Measurements from ENCODE around the gene CCHCR1.

Gene CCHCR1

DNA sequence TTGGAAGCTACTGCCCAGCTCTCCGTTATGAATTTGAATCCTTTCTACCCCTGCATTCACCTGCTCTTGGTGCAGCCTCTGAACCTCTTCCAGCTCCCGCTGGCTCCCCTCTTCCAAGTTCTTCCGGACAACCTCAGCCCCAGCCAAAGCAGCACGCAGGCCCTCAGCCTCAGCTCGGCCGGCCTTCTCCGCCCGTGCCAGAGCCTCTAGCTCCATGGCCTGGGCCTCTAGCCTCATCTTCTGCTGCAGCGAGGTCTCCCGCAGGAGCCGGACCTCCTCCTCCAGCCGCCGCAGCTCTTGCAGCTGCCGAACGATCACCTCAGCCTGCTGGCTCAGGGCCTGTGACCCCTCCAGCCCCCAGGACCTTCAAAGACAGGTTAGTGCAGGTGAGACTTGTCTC lies 3.2 kb downstream of the CCHCR1 start:
- peaks cover 6% of the 10 kb centered on the region; the same call in 1 of the 2 replicates for H3K4me1 ChIP-seq (ENCODE audit: low read length)
- no peaks in the 10 kb centered on the region for H3K9me3 ChIP-seq (ENCODE audit: insufficient read depth, low read length)
- H3K4me3 ChIP-seq (ENCODE audit: low read length), result no peak overlapping the region
- H3K9ac ChIP-seq (ENCODE audit: low read length), result no peak overlapping the region
- no peak overlapping the region for H3K4me2 ChIP-seq (ENCODE audit: low read length)
- H2AFZ ChIP-seq (ENCODE audit: low read depth, low read length), result no peak overlapping the region
- no peak overlapping the region for H3K27ac ChIP-seq (ENCODE audit: low read length)
- no peaks in the 10 kb centered on the region for H4K20me1 ChIP-seq (ENCODE audit: insufficient read depth, low read length)
- no peaks in the 10 kb centered on the region for H3K27me3 ChIP-seq (ENCODE audit: low read depth, low read length)
- H3K79me2 ChIP-seq (ENCODE audit: low read length), result peaks cover 21% of the 10 kb centered on the region
- TF ChIP-seq CTCF (IDR thresholded peaks at IDR 0.05; ENCODE audit: low read depth, low read length) (no peak), EZH2phosphoT487 (IDR thresholded peaks at IDR 0.05; ENCODE audit: low read depth) (no peak)
- H3K36me3 ChIP-seq (replicated peaks; ENCODE audit: low read depth, low read length), result peaks cover 13% of the 10 kb centered on the region

DNA sequence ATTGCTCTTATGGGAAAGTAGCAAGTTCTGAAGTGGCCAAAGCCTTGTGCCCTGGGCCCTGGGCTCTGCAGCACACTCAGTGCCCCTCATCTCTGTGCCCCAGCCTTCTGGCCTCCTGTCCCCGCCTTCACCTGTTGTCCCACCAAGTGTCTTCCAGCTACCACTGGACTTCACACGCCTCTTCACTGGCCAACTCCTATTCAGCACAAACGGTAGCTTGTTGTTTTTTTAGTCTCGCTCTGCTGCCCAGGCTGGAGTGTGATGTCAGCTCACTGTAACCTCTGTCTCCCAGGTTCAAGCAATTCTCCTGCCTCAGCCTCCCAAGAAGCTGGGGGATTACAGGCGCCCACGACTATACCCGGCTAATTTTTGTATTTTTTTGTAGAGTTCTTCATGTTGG lies 4.8 kb downstream of the CCHCR1 start:
- TF ChIP-seq CTCF (IDR thresholded peaks at IDR 0.05; ENCODE audit: low read depth, low read length) (no peak), EZH2phosphoT487 (IDR thresholded peaks at IDR 0.05; ENCODE audit: low read depth) (no peak)
- H3K9ac ChIP-seq (ENCODE audit: low read length), result no peak overlapping the region
- H3K9me3 ChIP-seq (ENCODE audit: insufficient read depth, low read length), result no peaks in the 10 kb centered on the region
- peaks cover 15% of the 10 kb centered on the region for H3K36me3 ChIP-seq (replicated peaks; ENCODE audit: low read depth, low read length)
- peaks cover 6% of the 10 kb centered on the region; the same call in 1 of the 2 replicates for H3K4me1 ChIP-seq (ENCODE audit: low read length)
- peaks cover 11% of the 10 kb centered on the region for H3K79me2 ChIP-seq (ENCODE audit: low read length)
- no peaks in the 10 kb centered on the region for H3K27me3 ChIP-seq (ENCODE audit: low read depth, low read length)
- H4K20me1 ChIP-seq (ENCODE audit: insufficient read depth, low read length), result no peaks in the 10 kb centered on the region
- no peak overlapping the region for H3K4me3 ChIP-seq (ENCODE audit: low read length)
- H2AFZ ChIP-seq (ENCODE audit: low read depth, low read length), result no peak overlapping the region
- H3K4me2 ChIP-seq (ENCODE audit: low read length), result no peak overlapping the region
- no peak overlapping the region for H3K27ac ChIP-seq (ENCODE audit: low read length)

DNA sequence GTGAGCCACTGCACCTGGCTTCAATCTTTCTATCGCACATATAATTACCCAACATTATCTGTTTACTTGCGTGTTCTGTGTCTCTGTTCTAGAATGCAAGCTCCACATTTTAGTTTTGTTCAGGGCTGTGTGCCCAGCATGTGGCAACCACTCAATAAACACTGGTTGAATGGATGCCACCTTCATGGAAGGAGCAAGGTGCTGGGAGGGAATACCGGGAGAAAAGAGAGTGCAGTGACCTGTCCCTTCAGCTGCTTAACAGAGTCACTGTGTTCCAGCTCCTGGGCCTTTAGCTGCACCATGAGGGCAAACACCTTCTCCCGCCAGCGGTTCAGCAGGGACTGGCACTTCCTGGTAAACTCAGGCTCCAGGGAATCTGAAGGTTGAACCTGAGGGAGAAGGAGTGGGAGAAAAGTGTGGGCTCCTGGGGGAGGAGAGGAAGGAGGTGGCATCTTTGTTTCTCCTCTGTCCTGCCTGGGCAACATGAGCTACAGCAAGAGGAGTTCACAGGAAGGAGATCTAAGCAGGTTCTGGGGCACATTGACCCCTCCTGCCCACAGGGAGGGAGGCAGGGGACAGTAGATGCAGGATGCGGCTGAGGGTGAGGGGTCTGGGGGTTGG lies 7.7 kb downstream of the CCHCR1 start:
- Histone ChIP-seq H3K9me3 (ENCODE audit: insufficient read depth, low read length) (no peaks in the 10 kb centered on the region), H3K79me2 (ENCODE audit: low read length) (no peaks in the 10 kb centered on the region), H3K4me2 (ENCODE audit: low read length) (no peak overlapping the region), H3K4me1 (ENCODE audit: low read length) (no peaks in the 10 kb centered on the region), H3K4me3 (ENCODE audit: low read length) (no peak overlapping the region), H3K36me3 (replicated peaks; ENCODE audit: low read depth, low read length) (peaks cover 2% of the 10 kb centered on the region), H4K20me1 (ENCODE audit: insufficient read depth, low read length) (no peaks in the 10 kb centered on the region), H3K9ac (ENCODE audit: low read length) (no peak overlapping the region), H2AFZ (ENCODE audit: low read depth, low read length) (no peak overlapping the region), H3K27ac (ENCODE audit: low read length) (no peak overlapping the region), H3K27me3 (ENCODE audit: low read depth, low read length) (no peaks in the 10 kb centered on the region)
- TF ChIP-seq EZH2phosphoT487 (IDR thresholded peaks at IDR 0.05; ENCODE audit: low read depth), result no peak

DNA sequence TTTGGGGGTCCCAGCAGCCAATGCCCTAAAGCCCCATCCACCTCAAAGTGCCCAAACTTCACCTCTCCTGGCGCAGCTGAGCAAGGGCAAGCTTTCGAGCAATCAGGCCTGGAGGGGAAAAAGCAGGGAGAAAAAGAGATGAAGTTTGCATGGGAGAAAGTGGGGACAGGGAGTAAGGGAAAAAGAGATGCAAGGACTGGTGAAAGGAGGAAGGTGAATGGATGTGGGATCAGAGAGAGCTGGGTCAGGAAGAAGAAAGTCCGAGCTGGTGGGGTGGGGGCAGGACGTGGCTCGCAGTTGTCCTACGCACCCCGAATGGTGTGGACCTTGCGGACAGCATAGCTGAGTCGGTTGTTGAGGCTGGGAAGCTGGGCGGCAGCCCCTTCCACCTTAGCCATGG lies 12.2 kb downstream of the CCHCR1 start:
- Histone ChIP-seq H3K4me3 (ENCODE audit: low read length) (no peak overlapping the region), H3K9me3 (ENCODE audit: insufficient read depth, low read length) (no peaks in the 10 kb centered on the region), H3K36me3 (replicated peaks; ENCODE audit: low read depth, low read length) (peaks cover 2% of the 10 kb centered on the region), H3K9ac (ENCODE audit: low read length) (no peak overlapping the region), H4K20me1 (ENCODE audit: insufficient read depth, low read length) (no peaks in the 10 kb centered on the region), H3K27me3 (ENCODE audit: low read depth, low read length) (no peaks in the 10 kb centered on the region), H3K27ac (ENCODE audit: low read length) (no peak overlapping the region), H3K79me2 (ENCODE audit: low read length) (no peaks in the 10 kb centered on the region), H2AFZ (ENCODE audit: low read depth, low read length) (no peak overlapping the region), H3K4me1 (ENCODE audit: low read length) (no peaks in the 10 kb centered on the region), H3K4me2 (ENCODE audit: low read length) (no peak overlapping the region)
- TF ChIP-seq EZH2phosphoT487 (IDR thresholded peaks at IDR 0.05; ENCODE audit: low read depth), result no peak

DNA sequence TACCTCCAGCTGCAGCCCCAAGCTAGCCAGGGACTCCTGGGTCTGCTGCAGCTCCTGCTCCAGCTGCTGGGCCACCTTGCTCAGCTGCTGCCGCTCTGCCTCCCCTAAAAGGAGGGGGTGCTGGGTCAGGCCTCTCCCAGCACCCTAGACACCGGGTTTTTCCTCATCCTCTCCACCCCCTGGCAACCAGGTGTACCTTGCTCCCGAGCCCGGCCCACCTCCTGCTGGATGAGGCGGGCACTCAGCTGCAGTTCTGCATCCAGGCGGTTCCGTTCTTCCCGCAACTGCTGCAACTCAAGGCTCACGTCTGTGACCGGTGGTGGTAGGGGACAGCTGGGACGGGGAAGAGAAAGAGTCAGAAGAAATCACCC lies 12.6 kb downstream of the CCHCR1 start:
- Histone ChIP-seq H3K27me3 (ENCODE audit: low read depth, low read length) (no peaks in the 10 kb centered on the region), H3K9me3 (ENCODE audit: insufficient read depth, low read length) (no peaks in the 10 kb centered on the region), H3K4me2 (ENCODE audit: low read length) (no peak overlapping the region), H3K4me3 (ENCODE audit: low read length) (no peak overlapping the region), H3K27ac (ENCODE audit: low read length) (no peak overlapping the region), H3K79me2 (ENCODE audit: low read length) (no peaks in the 10 kb centered on the region), H3K9ac (ENCODE audit: low read length) (no peak overlapping the region), H4K20me1 (ENCODE audit: insufficient read depth, low read length) (no peaks in the 10 kb centered on the region), H3K36me3 (replicated peaks; ENCODE audit: low read depth, low read length) (peaks cover 2% of the 10 kb centered on the region), H2AFZ (ENCODE audit: low read depth, low read length) (no peak overlapping the region), H3K4me1 (ENCODE audit: low read length) (no peaks in the 10 kb centered on the region)
- TF ChIP-seq CTCF (IDR thresholded peaks at IDR 0.05; ENCODE audit: low read depth, low read length) (no peak), EZH2phosphoT487 (IDR thresholded peaks at IDR 0.05; ENCODE audit: low read depth) (no peak)

Data from OCI-LY3 (cell line).